GM12891 (cell line): Measurements from ENCODE around the gene TAOK1.

ENCODE experiments used
- PAX5 ChIP-seq: IDR thresholded peaks from 2 replicates; pipeline ENCODE4 v1.6.1; 2011; ENCODE audit warnings: low read length, moderate library complexity, mild to moderate bottlenecking; ENCODE audit not compliant: insufficient read depth, severe bottlenecking
- POLR2A ChIP-seq: IDR thresholded peaks from 2 replicates; pipeline ENCODE4 v1.6.1; 2011; ENCODE audit warnings: low read depth, low read length, control low read depth
- POLR2AphosphoS5 ChIP-seq: IDR thresholded peaks from 2 replicates; pipeline ENCODE4 v1.6.1; 2011; ENCODE audit warnings: low read depth, low read length, control low read depth
- POU2F2 ChIP-seq: IDR thresholded peaks from 2 replicates; pipeline ENCODE4 v1.6.1; 2011; ENCODE audit warnings: low read depth, mild to moderate bottlenecking, control low read depth, low read length, moderate library complexity
- TAF1 ChIP-seq: IDR thresholded peaks from 2 replicates; pipeline ENCODE4 v1.6.1; 2011; ENCODE audit warnings: low read depth, low read length, control low read depth

DNA sequence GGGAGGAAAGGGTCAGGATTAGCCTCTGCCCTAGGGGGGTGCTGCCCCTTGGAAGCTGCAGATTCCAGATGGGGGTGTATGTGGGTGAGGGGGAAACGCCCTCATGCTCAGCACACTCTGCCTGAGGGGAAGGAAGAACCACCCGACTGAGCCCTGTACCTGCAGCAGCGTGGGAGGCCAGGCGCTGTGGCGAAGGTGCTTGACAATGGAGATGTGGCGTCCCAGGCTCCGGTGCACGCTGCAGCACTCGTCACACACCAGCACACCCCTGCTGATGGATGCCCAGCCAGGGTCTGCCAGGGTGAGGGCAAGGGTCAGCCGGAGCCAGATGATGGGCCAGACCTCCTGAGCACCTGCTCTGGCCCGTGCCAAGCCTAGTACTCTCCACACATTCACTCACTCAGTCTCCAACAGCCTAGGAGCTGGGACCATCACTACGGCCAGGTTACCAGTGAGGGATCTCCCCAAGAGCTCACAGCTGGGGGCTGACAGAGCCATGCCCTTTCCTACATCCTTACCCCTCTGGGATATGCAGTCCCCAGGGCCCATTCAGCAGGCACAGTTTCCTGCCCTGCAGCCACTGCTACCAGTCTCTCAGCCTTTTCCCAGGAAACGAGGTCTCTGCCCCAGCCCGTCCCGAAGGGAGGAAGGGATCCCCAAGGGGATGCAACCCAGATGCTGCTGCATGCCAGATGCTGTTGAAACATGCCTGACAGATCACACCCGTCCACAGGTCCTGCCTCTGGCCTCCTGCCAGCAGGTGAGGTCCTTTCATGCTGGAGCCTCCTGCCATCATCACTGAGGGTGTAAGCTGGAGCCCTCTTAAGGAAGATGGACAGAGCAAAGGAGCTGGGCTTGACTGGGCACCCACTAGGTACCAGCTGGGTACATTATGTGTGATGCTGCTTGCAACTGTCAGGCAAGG lies 193.4 kb downstream of the TAOK1 start:
- TF ChIP-seq POLR2AphosphoS5 (no peak), POLR2A (no peak), TAF1 (no peak), PAX5 (no peak), POU2F2 (no peak)
